HG03520 (cell line): ENCODE measurements around the gene FMOD.
"Not testable (repeated sequence)": the region's sequence is repeated elsewhere in the genome, so short reads cannot be mapped to it uniquely, and the experiment has no call there.

Experiments
- ATAC-seq: cut with Tn5 transposase; IDR thresholded peaks from one replicate; pipeline ENCODE4 v1.9.1; 2021; ENCODE audit warnings: mild to moderate bottlenecking, moderate library complexity; ENCODE audit not compliant: unreplicated experiment

FMOD gene

GRCh38 chr1:203306965-203307541, 43.9 kb downstream of the FMOD start:
- ATAC-seq: no peak

- ATAC-seq: no peak
Measured at GRCh38 chr1:203306089-203306964, 44.6 kb downstream of the FMOD start.

DNA sequence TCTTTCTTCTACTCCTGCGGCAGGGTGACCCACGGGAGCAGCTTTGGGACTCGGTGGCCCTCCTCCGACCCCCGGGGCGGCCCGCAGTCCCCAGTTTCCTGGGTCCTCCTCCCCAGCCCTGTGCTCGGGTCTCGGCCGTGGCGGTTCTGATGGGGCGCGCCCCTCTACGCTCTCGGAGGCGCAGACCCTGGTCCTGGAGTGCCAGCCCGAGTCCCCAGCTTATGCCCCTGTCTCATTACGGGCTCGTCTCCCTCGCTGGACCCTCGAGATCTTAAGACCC, 45.2 kb downstream of the FMOD start:
- ATAC-seq: no peak

GRCh38 chr1:203304919-203305808, 45.8 kb downstream of the FMOD start, which contains the start of gene BTG2:
Gene BTG2 (plus strand): TSS chr1:203305519. CDS start chr1:203305607, 88 bp downstream.
- ATAC-seq: peak; percentile 56

DNA sequence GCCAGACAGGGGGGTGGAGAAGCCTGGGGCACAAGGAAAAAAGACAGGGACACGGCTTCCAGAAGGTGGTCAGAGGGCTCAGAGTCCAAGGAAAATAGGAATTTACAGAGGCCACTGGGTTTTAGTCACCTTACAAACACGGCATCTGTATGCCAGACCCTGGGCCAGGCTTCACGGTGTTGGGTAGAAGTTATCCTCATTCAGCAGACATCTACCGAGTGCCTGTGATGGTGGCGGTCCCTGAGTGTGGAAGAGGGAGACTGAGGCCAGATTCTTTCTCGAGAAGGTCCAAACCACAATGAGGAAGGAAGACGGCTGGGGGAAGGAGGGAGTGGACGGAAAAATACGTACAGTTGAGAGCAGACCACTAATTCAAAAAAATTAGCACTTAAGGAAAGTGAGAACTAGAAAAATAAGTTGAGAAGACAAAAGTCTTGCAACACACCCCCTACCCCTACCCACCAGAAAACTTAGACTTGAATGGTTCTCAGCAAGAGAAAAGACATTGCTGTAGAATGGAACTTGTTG, 46.5 kb downstream of the FMOD start:
- no peak for ATAC-seq

GRCh38 chr1:203302894-203303293, 48.0 kb downstream of the FMOD start:
- ATAC-seq: no peak

DNA sequence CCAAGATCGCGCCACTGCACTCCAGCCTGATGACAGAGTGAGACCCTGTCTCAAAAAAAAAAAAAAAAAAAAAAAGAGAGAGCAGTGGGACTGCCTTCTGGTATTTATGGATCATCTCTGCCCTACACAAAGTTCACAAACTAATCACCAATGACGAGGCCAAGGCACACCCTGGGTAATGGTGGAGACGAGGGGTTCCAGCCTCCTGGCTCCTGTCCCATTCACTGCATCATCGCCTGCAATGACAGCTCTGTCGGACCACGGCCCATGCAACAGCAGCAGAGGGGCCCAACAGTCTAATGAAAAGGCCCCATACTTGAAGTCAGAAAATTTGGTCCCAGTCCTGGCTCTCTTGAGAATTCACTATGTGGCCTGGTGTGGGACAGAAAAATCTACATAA, 48.5 kb downstream of the FMOD start:
- ATAC-seq: no peak

GRCh38 chr1:203301331-203301668, 49.6 kb downstream of the FMOD start:
- ATAC-seq: no peak

DNA sequence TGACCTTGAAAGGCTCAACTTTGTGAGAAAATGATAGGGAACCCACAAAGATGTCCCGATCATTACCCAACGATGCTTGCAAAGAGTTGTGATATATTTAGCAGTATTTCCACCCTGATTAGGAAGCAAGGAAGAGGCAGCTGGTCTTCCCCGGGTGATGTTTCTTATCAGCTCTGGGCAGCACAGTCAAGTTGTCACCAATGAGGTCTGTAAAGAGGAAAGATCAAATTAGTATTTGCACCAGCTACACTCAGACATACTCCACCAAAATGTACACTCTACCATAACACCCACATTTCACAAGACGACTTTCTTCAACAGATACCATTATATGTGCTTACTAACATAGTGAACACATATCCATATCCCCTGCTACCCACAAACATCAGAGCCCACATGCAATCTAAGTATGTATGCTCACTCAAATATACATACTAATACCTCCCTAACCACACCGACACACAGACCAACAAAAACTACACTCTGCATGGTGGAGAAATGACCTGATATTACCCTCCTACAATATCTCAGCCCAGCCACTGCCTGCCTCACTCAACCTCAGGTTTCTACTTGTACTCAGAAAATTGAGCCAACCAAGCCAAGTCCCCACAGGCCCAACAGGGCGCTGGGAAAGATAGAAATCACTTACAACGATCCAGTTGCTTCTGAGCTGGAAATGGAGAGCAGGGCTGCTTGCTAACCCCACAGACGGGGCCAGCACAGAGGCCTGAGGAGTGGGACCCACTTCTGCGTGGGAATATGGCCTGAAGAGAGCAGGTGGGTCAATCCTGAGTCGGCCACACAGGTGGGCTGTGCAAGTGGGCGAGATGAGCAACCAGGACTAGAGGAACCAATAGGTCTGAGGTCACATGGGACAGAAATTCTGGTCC, 50.2 kb downstream of the FMOD start:
- no peak for ATAC-seq

DNA sequence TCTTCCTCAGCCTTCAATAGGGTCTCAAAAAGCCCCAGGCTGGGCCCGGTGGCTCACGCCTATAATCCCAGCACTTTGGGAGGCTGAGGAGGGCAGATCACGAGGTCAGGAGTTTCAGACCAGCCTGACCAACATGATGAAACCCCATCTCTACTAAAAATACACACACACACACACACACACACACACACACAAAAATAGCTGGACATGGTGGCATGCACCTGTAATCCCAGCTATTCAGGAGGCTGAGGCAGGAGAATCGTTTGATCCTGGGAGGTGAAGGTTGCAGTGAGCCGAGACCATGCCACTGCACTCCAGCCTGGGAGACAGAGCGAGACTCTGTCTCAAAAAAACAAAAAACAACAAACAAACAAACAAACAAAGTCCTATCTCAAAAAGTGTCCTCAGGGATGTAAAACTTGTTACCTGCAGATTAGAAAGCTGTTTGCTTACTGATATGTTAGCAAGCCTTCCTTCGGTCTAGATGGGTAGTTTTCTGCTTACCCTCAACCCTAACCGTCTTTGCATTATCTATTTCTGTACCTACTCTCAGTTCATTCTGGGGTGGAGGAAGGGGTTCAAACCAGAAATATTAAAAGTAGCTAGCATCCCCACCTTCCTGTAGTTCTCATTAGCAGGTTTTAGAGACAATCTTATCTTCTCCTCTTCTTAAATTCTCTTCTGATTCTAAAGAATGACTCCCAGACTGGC, 51.0 kb downstream of the FMOD start:
- not testable (repeated sequence) for ATAC-seq

DNA sequence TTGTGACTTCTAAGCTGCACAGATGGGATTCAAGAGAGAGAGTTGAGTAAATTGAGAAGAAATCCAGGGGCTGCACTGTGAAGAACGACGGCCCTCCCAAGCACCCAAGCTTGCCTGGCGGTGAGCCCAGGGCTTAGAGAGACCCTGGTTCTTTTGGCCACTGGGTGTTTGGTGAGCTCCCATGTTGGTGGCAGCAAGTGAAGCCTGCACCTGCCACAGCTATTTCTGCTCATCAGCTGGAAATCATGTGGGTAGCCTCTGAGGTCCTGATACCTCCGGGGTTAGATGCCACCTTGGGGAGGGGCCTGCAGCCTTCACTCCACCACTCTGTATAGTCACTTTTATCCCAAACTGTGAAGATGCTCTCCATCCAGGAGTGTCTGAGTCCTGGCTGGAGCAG, 51.8 kb downstream of the FMOD start:
- ATAC-seq: no peak

GRCh38 chr1:203296460-203297073, 54.4 kb downstream of the FMOD start:
- ATAC-seq: no peak

DNA sequence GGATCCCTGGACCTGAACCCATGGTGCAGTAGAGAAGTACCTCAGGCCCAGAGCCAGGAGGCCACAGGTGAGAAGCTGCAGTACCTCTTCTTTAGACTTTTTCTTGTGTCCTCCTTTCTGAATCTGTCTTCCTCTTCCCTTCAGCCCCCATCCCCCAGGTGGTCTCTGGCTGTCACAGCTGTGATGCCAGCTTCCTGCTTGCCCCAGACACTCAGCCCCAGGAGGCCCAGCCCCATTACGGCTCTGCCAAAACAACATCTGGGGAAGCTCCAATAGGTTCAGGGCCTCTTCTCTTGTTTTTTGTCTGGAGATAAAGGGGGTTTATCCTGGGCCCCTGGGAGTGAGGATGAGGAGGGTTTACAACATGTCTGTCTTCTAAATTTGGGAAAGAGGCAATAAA, 55.1 kb downstream of the FMOD start:
- ATAC-seq: no peak

GRCh38 chr1:203291201-203292096, 59.5 kb downstream of the FMOD start:
- ATAC-seq: no peak
